GM12878 (cell line): ENCODE results near the gene MYH9. TPM values are rescaled to one million over a fixed set of nuclear protein-coding genes. Genes with fewer than 3 reads are reported as not detected.

Experiments used
- ATAC-seq: fragments of 200-7000 bp; cut with Tn5 transposase; 3 replicates; pipeline ENCODE4 v1.9.1; 2020; ENCODE audit warnings: mild to moderate bottlenecking, moderate library complexity
- BruUV-seq: library from RNA; stranded (reverse); fragments of 400-500 nt; replicated peaks from 2 replicates; lab custom pipeline; 2021; lab: Mats Ljungman, UMichigan
- CTCF ChIA-PET: fragments of 300-600 bp; sonication (Branson Sonifier 250); formaldehyde crosslinking; extraction: SDS; loops from one replicate; lab custom pipeline; 2021; ENCODE audit warnings: inconsistent platforms; lab: Yijun Ruan, JAX
- POLR2A ChIA-PET: fragments of 350-600 bp; formaldehyde crosslinking; extraction: SDS; loops from one replicate; lab custom pipeline; 2021; ENCODE audit warnings: inconsistent platforms; lab: Charles Lee
- RAD21 ChIA-PET: fragments of 300-600 bp; sonication (Branson Sonifier 250); formaldehyde crosslinking; loops from one replicate; lab custom pipeline; 2023; ENCODE audit warnings: antibody characterized with exemption; ENCODE audit not compliant: unreplicated experiment; lab: Charles Lee
- SMC1A ChIA-PET: fragments of 300-600 bp; sonication (Branson Sonifier 250); formaldehyde crosslinking; loops from one replicate; lab custom pipeline; 2023; ENCODE audit not compliant: unreplicated experiment, uncharacterized antibody; lab: Charles Lee
- DNase-seq: peaks from one replicate; pipeline ENCODE4 v3.0.0-alpha.2; 2011; ENCODE audit warnings: low read depth, low spot score
- FAIRE-seq: peaks from 3 replicates; lab custom pipeline; 2011; peaks lifted over from hg19 to GRCh38; lab: Jason Lieb, UNC
- H2AFZ ChIP-seq: 2 replicates; pipeline ENCODE4 v1.6.0; 2011; ENCODE audit warnings: low read depth, low read length, control low read depth; ENCODE audit not compliant: control insufficient read depth
- H3K27ac ChIP-seq: 2 replicates; pipeline ENCODE4 v1.5.1; 2011; ENCODE audit warnings: control low read depth; ENCODE audit not compliant: control insufficient read depth, insufficient read depth
- H3K27me3 ChIP-seq, 2 experiments: replicated peaks in 1 of 2; 2 replicates each; pipeline versions ENCODE4 v1.6.0 to v1.6.1; 2011; ENCODE audit warnings: low read length in 1 of 2; ENCODE audit not compliant: control insufficient read depth in 2 of 2, insufficient read depth in 2 of 2
- H3K36me3 ChIP-seq, 2 experiments: 2 replicates each; pipeline ENCODE4 v1.5.1; 2011; ENCODE audit warnings: low read length in 1 of 2; ENCODE audit not compliant: control insufficient read depth in 2 of 2, insufficient read depth in 2 of 2
- H3K4me1 ChIP-seq: 2 replicates; pipeline ENCODE4 v1.6.1; 2011; ENCODE audit warnings: mild to moderate bottlenecking, low read length, moderate library complexity, mixed read lengths; ENCODE audit not compliant: control insufficient read depth, insufficient read depth
- H3K4me2 ChIP-seq: 2 replicates; pipeline ENCODE4 v1.6.0; 2011; ENCODE audit warnings: control low read depth; ENCODE audit not compliant: control insufficient read depth, insufficient read depth
- H3K4me3 ChIP-seq: fragments of 200-600 bp; sonication (generic); 2 replicates; pipeline ENCODE4 v1.5.1; 2016
- H3K79me2 ChIP-seq: 2 replicates; pipeline ENCODE4 v1.6.0; 2011; ENCODE audit warnings: low read length; ENCODE audit not compliant: control insufficient read depth, insufficient read depth
- H3K9ac ChIP-seq: 2 replicates; pipeline ENCODE4 v1.8.0; 2011; ENCODE audit warnings: low read length, control low read depth, mixed read lengths; ENCODE audit not compliant: control insufficient read depth, insufficient read depth
- H3K9me3 ChIP-seq: replicated peaks from 3 replicates; pipeline ENCODE4 v1.5.1; 2011; ENCODE audit warnings: mild to moderate bottlenecking, low read length; ENCODE audit not compliant: control insufficient read depth, insufficient read depth
- H4K20me1 ChIP-seq: 2 replicates; pipeline ENCODE4 v1.6.0; 2011; ENCODE audit not compliant: control insufficient read depth, insufficient read depth
- BACH1 ChIP-seq: fragments of 450-650 bp; IDR thresholded peaks from 2 replicates; pipeline ENCODE4 v1.6.1; 2017; ENCODE audit warnings: mild to moderate bottlenecking, borderline replicate concordance
- CHD2 ChIP-seq: IDR thresholded peaks from 2 replicates; pipeline ENCODE4 v1.6.1; 2011; ENCODE audit warnings: low read depth, low read length, improper control_type of control experiment, borderline replicate concordance
- E2F8 ChIP-seq: fragments of 450-650 bp; IDR thresholded peaks from 2 replicates; pipeline ENCODE4 v1.6.1; 2018; ENCODE audit warnings: mild to moderate bottlenecking, low read depth, moderate library complexity; ENCODE audit not compliant: partially characterized antibody
- KAT2A ChIP-seq: conservative IDR thresholded peaks from 2 replicates; pipeline ENCODE4 v1.6.1; 2011; ENCODE audit warnings: low read depth, low read length; ENCODE audit not compliant: control insufficient read depth
- PAX8 ChIP-seq: fragments of 450-650 bp; IDR thresholded peaks from 2 replicates; pipeline ENCODE4 v1.6.1; 2017; ENCODE audit warnings: mild to moderate bottlenecking, moderate library complexity
- POLR2A ChIP-seq: IDR thresholded peaks from 2 replicates; pipeline ENCODE4 v1.6.1; 2011; ENCODE audit warnings: low read depth, mild to moderate bottlenecking, low read length
- WGBS: methylation state at CpG from one replicate; pipeline ENCODE4 v1.1.6; 2016; ENCODE audit warnings: low lambda C conversion rate; ENCODE audit not compliant: insufficient replicate concordance, insufficient coverage; ENCODE audit errors: missing lambda C conversion rate; 5-methylcytosine and 5-hydroxymethylcytosine counted together
- in situ Hi-C: fragments of 300-500 bp; cut with MboI; formaldehyde crosslinking; loops from 9 replicates; pipeline ENCODE4 v1.14.3; 2018; ENCODE audit warnings: mixed read lengths
- intact Hi-C: fragments of 100-400 bp; cut with micrococcal nuclease; formaldehyde crosslinking; loops from one replicate; pipeline ENCODE4 v1.14.2; 2022; ENCODE audit not compliant: unreplicated experiment
- polyA plus RNA-seq, 11 experiments: library from polyadenylated mRNA; depleted of rRNA in 4 of 11; unstranded in 6 of 11; stranded (reverse) in 5 of 11; fragments of >200 nt; fragmentation: Nextera tagmentation in 4 of 11; fragmentation: Illumina TruSeq in 1 of 11; extraction: Ambion mirVana in 4 of 11; extraction: Trizol in 1 of 11; gene quantifications; 1 replicate in 1 of 11; 2 replicates in 10 of 11; pipeline versions ENCODE4 v1.2.1 to v1.2.3, GENCODE V29; 2011 to 2016; ENCODE audit warnings: inconsistent platforms in 2 of 11, missing spikeins in 2 of 11, low read depth in 1 of 11
- total RNA-seq, 4 experiments: library from RNA; depleted of rRNA in 3 of 4; stranded (reverse); fragments of >200 nt in 3 of 4; fragmentation: Illumina TruSeq in 1 of 4; extraction: Trizol in 1 of 4; gene quantifications; 2 replicates each; pipeline versions ENCODE4 v1.2.1 to v1.2.3, GENCODE V29; 2013 to 2021
- TF ChIP-seq, protein P1 (sequence below): fragments of 450-650 bp; formaldehyde crosslinking; IDR thresholded peaks from 2 replicates; pipeline ENCODE4 v1.4.0; 2020; ENCODE audit warnings: mild to moderate bottlenecking, moderate library complexity

The MYH9 gene
- total and polyA plus RNA-seq, 10 of the 15 experiments (the other 5 are each of a cell fraction or from before 2014, with no cell fraction given): 5.1 to 525 (median 145) TPM

DNA sequence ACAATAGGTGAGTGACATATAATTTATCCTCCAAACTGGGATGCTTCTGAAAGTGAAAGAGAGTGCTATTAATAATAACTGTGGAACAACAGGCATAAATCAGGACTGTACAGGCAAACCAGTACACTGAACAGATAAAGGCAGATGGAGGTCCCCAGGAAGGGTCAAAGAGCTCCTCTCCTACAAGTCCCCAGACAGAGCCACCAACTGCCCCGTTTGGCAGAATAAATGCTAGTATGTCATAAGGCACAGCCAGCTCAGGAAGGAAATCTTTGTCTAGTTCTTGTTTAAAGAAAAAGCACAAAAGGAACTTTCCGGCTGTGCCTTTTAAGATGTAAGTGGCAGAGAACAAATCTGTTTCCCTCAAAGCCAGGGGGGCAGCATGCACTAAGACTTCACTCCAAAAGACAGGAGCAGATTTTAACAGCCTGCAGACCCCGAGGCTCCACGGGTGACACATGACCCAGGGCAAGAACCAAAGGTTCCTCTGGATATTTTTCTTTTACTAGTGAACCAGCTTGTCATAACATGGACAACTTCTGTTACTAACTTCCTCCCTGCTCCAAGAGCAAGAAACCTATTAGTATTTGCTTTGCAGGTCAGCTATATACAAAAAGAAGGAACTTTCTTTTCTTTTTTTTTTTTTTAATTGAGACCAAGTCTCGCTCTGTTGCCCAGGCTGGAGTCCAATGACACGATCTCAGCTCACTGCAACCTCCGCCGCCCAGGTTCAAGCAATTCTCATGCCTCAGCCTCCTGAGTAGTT lies 50.2 kb downstream of the MYH9 start (continued):
- no peak for TF ChIP-seq PAX8
- no peak for TF ChIP-seq CHD2
- TF ChIP-seq KAT2A: no peak

GRCh38 chr22:36336246-36337182 lies 51.3 kb downstream of the MYH9 start:
- Histone ChIP-seq H3K4me3 (no peak overlapping the region), H3K4me1 (peaks cover 31% of the 10 kb centered on the region), H3K27me3 (no peaks in the 10 kb centered on the region), H2AFZ (no peak overlapping the region), H4K20me1 (no peaks in the 10 kb centered on the region), H3K4me2 (no peak overlapping the region), H3K9me3 (no peaks in the 10 kb centered on the region), H3K27ac (no peak overlapping the region), H3K79me2 (peaks cover 45% of the 10 kb centered on the region), H3K36me3 (peaks cover 39 to 46% of the 10 kb centered on the region in 2 experiments), H3K9ac (no peak overlapping the region)
- CTCF ChIA-PET: no interaction called here
- 68% methylated on average over 26 of the region's 26 CpGs for WGBS
- no TSS peak for BruUV-seq
- no peak for ATAC-seq
- POLR2A ChIA-PET: interaction anchor here (1.1 to 1.3 kb wide), 2 partner anchors 10 to 49 kb away, joined by 3 read pairs; no protein-coding TSS in a partner anchor
- in situ Hi-C loops: no loop called here
- SMC1A ChIA-PET: interaction anchor here (1.2 kb wide), 1 partner anchor 42 kb away, joined by 3 read pairs; no protein-coding TSS in a partner anchor
- FAIRE-seq: no peak
- RAD21 ChIA-PET: interaction anchor here (0.5 kb wide), 1 partner anchor 191 kb away, joined by 3 read pairs; no protein-coding TSS in a partner anchor
- TF ChIP-seq BACH1 (no peak), E2F8 (no peak), POLR2A (peak; percentile 58)
- TF ChIP-seq, protein P1, sequence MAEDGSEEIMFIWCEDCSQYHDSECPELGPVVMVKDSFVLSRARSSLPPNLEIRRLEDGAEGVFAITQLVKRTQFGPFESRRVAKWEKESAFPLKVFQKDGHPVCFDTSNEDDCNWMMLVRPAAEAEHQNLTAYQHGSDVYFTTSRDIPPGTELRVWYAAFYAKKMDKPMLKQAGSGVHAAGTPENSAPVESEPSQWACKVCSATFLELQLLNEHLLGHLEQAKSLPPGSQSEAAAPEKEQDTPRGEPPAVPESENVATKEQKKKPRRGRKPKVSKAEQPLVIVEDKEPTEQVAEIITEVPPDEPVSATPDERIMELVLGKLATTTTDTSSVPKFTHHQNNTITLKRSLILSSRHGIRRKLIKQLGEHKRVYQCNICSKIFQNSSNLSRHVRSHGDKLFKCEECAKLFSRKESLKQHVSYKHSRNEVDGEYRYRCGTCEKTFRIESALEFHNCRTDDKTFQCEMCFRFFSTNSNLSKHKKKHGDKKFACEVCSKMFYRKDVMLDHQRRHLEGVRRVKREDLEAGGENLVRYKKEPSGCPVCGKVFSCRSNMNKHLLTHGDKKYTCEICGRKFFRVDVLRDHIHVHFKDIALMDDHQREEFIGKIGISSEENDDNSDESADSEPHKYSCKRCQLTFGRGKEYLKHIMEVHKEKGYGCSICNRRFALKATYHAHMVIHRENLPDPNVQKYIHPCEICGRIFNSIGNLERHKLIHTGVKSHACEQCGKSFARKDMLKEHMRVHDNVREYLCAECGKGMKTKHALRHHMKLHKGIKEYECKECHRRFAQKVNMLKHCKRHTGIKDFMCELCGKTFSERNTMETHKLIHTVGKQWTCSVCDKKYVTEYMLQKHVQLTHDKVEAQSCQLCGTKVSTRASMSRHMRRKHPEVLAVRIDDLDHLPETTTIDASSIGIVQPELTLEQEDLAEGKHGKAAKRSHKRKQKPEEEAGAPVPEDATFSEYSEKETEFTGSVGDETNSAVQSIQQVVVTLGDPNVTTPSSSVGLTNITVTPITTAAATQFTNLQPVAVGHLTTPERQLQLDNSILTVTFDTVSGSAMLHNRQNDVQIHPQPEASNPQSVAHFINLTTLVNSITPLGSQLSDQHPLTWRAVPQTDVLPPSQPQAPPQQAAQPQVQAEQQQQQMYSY (CRISPR knock-in tag): no peak
- no peak for DNase-seq
- intact Hi-C loops: no loop called here
